ENCODE data around the gene ZNF385D.

DNA sequence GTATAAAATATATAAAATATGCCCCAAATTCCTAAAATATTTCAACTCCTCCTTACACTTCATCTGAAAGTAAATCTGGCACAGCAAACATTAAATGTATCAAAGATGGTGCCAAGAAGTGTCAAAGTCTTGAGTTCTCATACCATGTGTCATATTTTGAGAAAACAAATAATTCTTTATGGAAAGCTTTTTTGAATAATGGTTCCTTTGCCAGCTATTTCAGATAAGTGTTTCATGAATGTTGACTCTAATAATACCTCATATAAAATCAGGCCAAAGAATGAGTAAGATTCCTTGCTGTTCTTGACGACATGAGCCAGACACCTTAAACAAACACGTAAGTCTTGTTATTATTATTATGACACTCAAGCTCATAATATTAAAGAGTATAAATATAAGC is 30.3 kb upstream of the ZNF385D start:
- TF ChIP-seq, protein P1, sequence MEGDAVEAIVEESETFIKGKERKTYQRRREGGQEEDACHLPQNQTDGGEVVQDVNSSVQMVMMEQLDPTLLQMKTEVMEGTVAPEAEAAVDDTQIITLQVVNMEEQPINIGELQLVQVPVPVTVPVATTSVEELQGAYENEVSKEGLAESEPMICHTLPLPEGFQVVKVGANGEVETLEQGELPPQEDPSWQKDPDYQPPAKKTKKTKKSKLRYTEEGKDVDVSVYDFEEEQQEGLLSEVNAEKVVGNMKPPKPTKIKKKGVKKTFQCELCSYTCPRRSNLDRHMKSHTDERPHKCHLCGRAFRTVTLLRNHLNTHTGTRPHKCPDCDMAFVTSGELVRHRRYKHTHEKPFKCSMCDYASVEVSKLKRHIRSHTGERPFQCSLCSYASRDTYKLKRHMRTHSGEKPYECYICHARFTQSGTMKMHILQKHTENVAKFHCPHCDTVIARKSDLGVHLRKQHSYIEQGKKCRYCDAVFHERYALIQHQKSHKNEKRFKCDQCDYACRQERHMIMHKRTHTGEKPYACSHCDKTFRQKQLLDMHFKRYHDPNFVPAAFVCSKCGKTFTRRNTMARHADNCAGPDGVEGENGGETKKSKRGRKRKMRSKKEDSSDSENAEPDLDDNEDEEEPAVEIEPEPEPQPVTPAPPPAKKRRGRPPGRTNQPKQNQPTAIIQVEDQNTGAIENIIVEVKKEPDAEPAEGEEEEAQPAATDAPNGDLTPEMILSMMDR (IDR thresholded peaks at IDR 0.05): no peak
- TF ChIP-seq POLR2A (IDR thresholded peaks at IDR 0.05): no peak

Data from right lobe of liver (tissue), 4 donors.